ENCODE data around the gene STARD3NL.
"Not testable (repeated sequence)": the region's sequence is repeated elsewhere in the genome, so short reads cannot be mapped to it uniquely, and the experiment has no call there.

Gene STARD3NL

GRCh38 chr7:38269704-38270346 is 91.8 kb downstream of the STARD3NL start:
- DNase-seq = not testable (repeated sequence)

GRCh38 chr7:38270405-38270804 is 92.4 kb downstream of the STARD3NL start:
- not testable (repeated sequence) for DNase-seq

- DNase-seq = no peak
Measured at GRCh38 chr7:38273286-38273995, 95.4 kb downstream of the STARD3NL start, which contains the start of gene TARP. TSS of gene TARP (minus strand) at chr7:38273636.

GRCh38 chr7:38274486-38274885 is 96.4 kb downstream of the STARD3NL start:
- no peak for DNase-seq

- no peak for DNase-seq
Measured at GRCh38 chr7:38274927-38275620, 97.0 kb downstream of the STARD3NL start.

GRCh38 chr7:38276096-38276877 is 98.2 kb downstream of the STARD3NL start:
- no peak for DNase-seq

GRCh38 chr7:38280000-38280399 is 102.0 kb downstream of the STARD3NL start:
- no peak for DNase-seq

All from DMS 273 treated with DMSO at 0.1 percent for 48 hours (cell line).